NCI-H1694 (cell line): ENCODE data around the gene ASB1.
"Not testable (repeated sequence)": the region's sequence is repeated elsewhere in the genome, so short reads cannot be mapped to it uniquely, and the experiment has no call there.

Source experiments
- DNase-seq: peaks from one replicate; lab custom pipeline; 2025; lab: John Stamatoyannopoulos, UW

The ASB1 gene

DNA sequence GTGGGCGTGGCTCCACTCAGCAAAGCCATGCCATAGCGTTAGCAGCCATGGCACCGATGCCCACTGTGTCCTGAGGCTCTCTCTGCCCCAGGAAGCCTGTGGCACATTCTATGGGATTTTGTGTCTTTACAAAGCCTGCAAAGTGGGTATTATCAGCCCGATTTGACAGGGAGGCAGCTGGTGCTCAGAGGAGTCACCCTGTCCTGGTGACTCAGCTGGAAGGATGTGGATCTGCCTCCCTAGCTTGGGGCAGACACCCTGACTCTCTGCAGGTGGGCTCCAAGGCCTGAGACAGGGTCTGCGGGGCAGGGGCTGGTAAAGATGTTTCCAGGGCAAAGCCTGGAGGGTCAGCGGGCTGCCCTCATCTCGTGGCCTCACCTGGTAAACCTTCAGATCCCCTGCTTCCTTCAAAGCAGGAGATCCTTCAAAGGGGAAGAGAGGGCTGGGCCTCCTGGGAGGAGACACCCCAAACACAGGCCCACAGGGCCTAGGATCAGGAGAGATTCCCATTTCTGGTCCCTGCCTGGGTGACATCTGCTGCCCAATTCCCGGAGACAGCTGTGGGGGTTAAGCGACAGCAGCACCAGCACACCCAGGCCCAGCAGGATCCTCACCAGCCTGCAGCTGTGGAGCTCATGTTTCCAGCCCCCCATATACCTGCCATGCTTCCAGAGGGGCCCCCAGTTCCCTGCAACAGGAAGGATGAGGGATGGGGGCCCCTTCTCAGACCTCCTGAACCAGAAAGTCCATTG is 3.0 kb upstream of the ASB1 start:
- DNase-seq, result no peak

DNA sequence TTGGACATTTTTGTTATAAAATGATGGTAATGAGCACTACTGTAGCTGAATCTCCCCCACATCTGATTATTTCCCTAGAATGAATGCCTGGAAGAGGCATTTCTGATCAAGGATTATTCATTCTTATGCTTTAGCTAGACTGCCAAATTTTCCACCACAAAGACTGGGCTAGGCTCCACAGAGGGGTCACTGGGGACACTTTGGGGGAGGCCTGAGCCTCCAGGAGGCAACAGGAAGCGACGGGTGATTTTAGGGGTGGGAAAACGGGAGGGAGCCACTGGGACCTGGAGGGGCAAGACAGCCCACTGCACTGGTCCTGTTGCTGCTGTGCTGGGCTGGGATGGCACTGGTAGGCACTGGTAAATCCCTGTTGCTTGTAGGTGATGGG is 2.4 kb upstream of the ASB1 start:
- DNase-seq, result no peak

DNA sequence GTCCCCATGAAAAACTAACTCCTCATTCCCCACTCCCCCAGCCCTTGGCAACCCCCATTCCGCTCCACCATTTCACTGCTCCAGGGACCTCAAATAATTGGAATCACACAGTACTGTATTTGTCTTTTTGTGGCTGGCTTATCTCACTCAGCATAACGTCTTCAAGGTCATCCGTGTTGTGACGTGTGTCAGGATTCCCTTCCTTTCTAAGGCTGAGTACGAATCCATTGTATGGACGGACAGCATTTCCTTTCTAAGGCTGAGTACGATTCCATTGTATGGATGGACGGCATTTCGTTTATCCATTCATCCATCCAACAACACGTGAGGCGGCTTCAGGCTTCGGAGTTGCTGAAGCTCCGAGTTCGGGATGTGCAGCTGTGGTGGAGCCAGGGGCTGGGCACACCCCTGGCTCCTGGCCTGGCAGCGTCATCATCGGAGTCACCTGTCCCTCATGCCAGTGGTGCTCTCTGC is 1.2 kb upstream of the ASB1 start:
- DNase-seq, result no peak

DNA sequence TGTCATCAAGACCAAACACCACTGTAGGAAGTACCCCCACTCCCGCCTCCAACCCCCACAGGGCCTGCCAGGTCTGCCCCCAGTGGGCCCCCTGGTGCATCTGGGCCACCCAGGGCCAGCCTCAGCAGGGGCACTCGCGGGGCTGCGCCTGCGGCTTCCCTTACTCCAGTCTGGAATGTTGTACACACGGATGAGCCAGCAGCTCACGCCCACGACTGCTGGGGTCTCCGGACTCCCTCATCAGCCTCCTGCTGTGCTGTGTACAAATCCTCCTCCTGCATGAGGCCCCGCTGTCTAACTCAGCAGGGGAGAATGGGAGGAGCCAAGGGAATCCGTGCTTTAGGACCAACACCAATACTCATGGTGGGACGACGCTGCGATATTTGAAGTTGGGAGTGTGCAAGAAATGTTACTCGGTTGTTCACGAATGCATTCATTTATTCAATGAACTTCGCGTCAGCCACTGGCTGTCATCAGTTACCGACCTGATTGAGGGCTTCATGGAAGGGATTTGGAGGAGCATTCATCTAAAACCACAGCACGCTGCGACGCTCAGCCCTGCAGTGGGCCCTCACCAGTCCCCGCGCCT is 654 bp upstream of the ASB1 start:
- peak; percentile 36 for DNase-seq

- no peak for DNase-seq
Measured at GRCh38 chr2:238427435-238428162, 872 bp downstream of the ASB1 start.

- no peak for DNase-seq
Measured at GRCh38 chr2:238428866-238429265, 2.1 kb downstream of the ASB1 start.

DNA sequence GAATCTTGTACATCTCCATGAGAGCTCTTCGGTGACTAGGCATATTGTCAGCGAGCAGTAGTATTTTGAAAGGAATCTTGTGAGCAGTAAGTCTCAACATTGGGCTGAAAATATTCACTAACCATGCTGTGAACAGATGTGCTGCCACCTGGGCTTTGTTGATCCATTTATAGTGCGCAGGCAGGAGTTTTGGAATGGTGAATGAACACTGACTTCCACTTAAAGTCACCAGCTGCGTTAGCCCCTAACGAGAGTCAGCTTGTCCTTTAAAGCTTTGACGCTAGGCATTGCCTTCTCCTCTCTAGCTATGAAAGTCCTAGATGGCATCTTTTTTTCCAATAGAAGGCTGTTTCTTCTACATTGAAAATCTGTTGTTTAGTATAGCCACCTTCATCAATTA is 4.1 kb downstream of the ASB1 start:
- DNase-seq, result no peak

GRCh38 chr2:238431456-238431855 is 4.7 kb downstream of the ASB1 start:
- no peak for DNase-seq

DNA sequence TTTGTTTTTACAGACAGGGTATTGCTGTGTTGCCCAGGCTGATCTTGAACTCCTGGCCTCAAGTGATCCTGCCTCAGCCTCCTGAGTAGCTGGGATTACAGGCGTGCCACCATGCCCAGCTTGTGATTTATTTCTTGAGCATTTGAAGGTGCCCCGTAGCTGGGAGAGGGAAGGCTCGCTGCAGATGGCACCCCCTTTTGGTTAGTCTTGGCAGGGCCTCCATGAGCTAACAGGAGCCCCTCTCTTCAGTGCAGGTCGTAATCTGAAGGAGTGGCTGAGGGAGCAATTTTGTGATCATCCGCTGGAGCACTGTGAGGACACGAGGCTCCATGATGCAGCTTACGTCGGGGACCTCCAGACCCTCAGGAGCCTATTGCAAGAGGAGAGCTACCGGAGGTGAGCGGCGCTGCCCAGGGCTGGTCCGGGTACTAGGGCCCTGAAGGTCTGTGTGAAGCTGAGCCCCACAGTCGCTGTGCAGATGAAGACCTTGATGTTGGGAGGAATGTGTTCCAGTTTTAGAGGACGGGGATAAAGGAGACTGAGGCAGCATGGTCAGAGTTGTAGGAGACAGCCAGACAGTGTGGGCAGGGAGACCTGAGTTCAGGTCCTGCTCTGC is 6.7 kb downstream of the ASB1 start:
- no peak for DNase-seq

DNA sequence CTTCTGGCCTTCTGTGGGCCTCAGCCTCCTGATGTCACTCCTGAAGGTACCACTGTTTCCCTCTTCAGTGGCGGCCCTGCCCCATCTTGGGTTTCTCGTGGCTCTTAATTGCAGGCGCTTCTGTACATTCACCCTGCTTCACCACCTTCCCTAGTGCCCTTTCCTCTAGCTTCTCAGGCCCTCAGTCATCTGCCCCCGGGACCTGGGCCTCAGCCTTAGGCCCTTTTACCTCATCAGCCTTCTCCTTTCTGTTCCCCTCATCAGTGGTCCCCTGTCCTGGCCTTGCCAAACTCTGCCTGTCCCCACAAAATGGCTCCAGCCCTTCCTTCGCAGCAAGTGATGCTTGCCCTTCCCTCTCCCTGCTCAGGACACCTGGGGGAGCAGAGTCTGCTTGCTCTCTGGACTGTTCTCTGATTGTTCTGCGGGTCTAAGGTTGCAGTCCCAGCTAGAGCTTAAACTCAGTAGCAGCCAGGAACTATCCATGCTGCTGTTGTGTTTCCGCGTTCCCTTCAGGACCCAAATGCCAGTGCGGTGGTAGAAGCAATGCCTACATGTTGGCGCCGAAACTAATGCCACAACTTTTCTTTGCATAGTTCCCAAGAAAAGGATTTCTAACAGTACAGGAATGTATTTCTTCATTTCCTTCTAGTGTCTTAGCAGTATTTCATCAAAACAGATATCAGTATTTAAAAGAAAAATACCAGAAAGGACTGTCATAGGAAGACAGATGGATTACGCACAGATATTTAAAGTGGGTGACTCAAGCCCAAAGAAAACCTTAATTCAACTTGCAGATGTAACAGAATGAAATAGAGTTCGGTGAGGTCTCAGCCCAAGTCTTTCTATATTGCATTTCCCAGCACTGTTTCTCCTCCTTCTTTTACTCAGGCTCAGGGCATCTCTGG is 7.5 kb downstream of the ASB1 start:
- DNase-seq, result no peak

- no peak for DNase-seq
Measured at GRCh38 chr2:238434846-238435751, 8.4 kb downstream of the ASB1 start.

GRCh38 chr2:238435752-238436096 is 9.0 kb downstream of the ASB1 start:
- DNase-seq, result no peak

DNA sequence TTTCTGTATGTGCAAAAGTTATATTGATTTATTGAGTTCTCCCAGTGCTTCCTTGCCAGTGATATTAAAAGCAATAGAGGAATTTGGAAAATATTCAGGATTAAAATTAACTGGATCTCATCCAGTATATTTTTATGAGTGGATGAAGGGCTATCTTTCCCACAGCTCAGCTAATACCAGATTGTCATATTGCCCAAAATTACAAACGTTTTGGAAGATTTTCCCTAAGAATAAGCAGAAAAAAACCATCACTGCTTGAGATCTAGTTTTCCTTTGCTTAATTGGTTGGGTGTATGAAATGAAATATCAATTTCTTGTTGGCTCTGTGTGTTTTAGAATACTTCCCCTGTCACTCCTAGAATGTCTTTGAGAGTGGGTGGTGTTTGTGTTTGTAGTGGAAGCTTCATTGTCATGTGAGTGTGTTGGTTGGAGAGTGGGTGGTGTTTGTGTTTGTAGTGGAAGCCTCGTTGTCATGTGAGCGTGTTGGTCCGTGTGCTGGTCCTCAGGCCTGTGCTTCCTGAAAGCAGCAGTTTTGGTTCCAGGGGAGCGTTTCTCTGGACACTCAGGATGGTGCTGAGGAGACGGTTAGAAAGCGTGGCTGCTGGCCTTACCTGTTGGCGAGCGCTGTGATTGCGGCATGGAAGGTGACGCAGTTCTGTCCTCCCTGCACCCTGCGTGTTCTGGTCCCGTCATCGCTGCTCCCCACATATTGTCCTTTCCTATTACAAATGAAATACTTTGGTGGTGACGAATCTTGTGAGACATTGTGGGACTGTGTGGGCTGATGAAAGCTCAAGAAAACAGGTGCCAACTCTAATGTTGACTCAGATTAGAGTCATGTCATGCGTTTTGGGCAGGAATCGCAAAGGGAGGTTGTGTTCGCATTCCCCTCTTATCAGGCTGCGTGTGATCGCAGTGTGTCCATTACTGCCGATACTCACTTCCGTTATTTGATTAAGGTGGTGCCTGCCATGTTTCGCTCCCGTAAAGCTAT is 12.4 kb downstream of the ASB1 start:
- DNase-seq, result no peak

- DNase-seq, result no peak
Measured at GRCh38 chr2:238439917-238440316, 13.2 kb downstream of the ASB1 start.

DNA sequence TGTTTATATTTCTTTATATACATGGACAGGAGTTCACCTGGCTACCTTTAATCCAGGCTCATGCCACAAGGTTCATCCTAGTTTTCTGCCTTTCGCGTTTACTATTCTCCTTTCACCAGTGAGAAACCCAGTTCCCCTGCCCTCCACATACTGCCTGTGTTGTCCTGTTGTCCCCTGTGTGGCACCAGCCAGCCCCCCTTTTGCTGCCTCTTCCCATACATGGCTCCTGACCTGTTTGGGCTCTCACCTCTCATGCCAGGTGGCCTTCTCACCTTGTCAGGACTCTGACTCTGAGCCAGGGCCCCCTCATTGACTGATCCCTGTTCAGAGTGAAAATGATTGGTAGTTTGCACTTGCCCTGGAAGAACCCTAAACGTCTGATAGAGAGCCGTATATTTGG is 13.6 kb downstream of the ASB1 start:
- no peak for DNase-seq

GRCh38 chr2:238440767-238441166 is 14.0 kb downstream of the ASB1 start:
- DNase-seq, result no peak

DNA sequence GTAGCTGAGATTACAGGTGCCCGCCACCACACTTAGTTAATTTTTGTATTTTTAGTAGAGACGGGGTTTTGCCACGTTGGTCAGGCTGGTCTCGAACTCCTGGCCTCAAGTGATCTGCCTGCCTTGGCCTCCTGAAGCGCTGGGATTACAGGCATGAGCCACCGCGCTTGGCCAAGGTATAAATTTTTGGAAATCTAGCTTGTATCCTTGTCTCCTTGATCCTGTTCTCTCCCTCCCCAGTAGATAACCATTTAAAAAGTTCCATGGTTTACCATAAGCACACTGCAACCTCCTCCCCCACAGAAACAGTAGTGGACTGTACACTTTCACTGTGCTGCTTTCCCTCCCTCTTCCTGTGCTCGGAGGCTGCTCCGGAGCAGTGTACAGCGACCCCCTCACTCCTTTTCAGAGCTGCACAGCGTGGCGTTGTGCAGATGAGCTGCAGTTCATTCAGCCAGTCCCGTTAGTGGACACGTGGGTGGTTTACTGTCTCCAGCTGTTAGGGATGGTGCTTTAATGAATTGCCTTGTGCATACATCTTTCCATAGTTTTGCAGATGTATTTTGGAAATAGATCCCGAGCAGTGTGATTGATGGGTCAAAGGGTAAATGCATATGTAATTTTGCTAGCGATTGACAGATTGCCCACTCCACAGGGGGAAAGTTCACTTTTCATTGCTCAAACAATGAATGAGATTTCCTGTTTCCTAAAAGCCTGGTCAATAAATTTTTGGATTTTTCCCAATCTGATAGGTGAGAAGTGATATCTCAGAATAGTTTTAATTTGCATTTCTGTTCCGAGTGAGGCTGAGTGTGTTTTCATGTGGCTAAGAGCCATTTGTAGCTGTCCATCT is 14.8 kb downstream of the ASB1 start:
- DNase-seq, result no peak

DNA sequence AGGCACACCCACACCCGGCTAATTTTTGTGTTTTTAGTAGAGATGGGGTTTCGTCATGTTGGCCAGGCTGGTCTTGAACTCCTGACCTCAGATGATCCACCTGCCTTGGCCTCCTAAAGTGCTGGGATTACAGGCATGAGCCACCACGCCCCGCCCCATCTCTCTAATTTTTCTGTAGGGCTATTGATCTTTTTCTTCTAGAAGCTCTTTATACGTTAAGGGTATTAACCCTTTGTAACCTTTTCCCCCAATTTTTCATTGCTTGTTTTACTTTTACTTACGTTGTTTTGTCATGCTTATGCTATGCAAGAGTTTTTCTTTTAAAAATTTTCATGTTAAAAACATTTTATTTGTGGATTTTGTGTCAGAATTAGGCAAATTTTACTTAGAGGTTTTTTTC is 15.5 kb downstream of the ASB1 start:
- DNase-seq, result not testable (repeated sequence)

DNA sequence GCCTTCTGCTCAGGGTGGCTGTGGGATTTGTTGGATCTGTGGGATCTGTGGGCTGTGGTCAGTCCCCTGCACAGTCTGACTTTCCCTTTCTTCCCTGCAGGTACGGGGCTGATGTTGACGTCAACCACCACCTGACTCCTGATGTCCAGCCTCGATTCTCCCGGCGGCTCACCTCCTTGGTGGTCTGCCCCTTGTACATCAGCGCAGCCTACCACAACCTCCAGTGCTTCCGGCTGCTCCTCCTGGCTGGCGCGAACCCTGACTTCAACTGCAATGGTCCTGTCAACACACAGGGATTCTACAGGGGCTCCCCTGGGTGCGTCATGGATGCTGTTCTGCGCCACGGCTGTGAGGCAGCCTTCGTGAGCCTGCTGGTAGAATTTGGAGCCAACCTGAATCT is 17.5 kb downstream of the ASB1 start:
- DNase-seq, result no peak
